Bone marrow (tissue), 2 donors: ENCODE measurements around the gene COA1.
"Not testable (repeated sequence)": the region's sequence is repeated elsewhere in the genome, so short reads cannot be mapped to it uniquely, and the experiment has no call there.

Experiments
- DNase-seq, 2 donors: peaks; one replicate each; lab custom pipeline; 2025; lab: John Stamatoyannopoulos, UW

The COA1 gene

DNA sequence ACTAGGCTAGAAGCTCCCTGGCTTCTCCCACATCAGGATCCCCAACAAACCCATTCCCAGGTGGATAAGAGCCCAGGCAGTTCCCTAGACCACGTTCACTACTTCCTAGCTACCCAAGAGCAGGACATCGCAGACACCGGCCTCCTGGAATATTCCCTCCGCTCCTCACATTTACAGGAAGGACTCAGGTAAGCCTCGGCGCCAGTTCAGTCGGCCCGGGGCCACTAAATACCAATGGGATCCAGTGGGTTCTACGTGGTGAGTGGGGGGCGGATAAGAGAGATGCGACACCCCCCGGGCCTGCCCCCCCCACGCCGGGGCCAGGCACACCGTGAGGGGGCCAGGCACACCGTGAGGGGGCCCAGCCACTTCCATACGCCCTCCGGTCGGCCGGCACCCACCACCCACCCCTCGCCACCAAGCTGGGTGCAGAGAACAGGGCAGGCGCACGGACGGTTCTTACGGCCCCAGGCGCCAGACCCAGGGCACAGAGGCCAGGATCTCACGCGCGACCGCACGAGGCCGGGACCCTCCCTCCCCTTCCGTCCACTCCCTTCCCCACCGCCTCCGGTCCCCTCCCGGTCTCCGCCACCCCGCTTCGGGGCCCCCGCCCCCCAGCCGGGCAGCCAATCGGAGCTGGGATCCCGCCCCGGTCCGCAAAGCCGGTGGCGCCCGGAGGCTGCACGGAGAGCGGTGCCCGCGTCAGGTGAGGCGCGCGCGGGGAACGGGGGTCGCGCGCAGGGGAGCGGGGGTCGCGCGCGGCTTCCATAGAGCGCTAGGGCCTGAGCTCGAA is 28.9 kb upstream of the COA1 start, which contains the start of gene BLVRA:
Gene BLVRA, plus strand, starts transcription at position 652 of the 793 bp plus-strand sequence. CDS start 12,479 bp downstream, outside the sequence.
- peak in 1 of 2 donors; percentile 62 for DNase-seq

DNA sequence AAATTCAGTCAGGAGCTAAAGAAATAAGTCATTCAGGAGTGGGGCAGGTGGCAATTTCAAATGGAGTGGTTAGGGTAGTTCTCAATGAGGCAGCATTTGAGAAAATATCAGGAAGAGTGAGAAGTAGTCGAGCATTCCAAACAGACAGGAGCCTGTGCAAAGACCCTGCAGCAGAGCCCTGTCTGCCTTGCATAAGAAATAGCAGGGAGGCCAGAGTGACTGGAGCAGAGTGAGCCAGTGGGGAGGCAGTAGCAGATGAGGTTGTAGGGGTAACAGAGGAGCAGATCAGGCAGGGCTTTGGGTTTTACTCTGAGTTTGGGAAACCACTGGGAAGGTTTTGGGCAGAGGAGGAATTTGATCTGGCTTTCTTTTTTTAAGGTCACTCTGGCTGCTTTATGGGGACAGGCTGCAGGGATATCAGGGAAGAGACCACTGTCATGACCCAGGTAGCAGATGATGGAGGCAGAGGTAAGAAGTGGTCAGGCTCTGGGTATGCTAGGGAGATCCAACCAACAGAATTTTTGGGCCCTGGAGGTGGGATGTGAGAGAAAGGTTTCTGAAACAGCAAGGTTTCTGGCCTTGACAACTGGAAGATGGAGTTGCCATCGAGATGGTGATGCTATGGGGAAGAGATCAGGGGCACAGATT is 27.9 kb upstream of the COA1 start:
- no peak for DNase-seq

DNA sequence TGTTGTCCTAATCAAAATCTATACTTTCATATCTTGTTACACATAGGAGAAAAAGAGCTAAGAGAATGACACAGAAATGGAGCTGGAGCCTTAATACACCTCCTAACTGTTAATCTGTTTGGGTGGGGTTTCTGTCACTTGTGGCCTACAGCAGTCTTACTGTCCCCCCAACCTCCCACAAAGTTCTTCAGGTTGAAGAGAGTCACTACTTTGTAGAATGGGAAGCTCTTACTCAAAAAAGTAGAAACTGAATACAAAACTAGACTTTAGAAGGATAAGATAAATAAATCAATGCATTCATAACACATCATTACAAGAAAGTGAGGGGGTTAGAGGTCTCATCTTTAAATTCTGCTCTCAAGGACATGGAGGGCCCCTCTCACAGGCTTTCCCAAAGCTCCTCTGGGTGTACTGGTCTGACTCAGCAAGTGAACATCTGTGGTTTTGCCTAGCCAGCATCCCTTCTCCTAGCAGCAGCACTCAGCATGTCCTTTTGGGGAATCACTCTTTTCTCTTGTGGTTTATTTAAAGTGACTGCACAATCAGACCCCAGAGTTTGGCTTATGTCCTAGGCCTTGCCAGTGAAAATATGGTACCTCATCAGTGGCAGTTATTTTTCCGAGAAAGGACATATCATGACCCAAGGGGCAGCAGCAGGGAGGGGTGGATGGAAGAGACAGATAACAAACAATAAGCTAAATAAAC is 27.2 kb upstream of the COA1 start:
- no peak for DNase-seq

DNA sequence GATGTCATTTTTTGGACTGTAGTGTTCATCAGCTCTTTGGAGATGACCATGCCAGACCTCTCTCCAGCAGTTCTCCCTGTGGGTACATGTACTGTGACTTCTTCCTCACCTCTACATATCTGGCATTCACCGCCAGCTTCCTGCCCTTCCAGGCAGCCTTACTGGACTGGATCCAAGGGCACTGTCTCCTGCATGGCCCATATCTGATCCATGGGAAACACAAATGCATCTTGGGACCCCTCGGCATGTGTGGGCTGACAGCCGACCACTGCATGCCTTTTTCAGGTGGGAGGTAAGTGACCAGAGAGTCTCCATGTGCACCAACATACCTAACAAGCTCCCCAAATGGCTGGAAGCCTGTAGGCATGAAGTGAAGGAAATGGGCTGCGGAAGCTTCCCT is 25.3 kb upstream of the COA1 start:
- DNase-seq, result no peak

DNA sequence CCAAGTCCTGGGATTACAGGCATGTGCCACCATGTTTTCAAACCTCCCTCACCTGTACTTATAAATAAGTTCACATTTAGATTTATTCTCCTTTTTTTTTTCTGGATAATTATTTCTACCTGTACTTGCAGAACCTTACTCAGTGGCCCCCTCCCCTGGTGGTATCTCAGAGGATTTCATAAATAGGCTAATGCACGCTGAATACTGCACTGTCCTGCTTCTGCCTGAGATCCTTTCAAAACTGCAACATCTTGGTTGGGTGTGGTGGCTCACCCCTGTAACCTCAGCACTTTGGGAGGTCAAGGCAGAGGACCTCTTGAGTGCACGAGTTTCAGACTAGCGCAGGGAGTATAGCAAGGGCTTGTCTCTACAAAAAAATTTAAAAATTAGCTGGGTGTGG is 24.5 kb upstream of the COA1 start:
- no peak for DNase-seq

DNA sequence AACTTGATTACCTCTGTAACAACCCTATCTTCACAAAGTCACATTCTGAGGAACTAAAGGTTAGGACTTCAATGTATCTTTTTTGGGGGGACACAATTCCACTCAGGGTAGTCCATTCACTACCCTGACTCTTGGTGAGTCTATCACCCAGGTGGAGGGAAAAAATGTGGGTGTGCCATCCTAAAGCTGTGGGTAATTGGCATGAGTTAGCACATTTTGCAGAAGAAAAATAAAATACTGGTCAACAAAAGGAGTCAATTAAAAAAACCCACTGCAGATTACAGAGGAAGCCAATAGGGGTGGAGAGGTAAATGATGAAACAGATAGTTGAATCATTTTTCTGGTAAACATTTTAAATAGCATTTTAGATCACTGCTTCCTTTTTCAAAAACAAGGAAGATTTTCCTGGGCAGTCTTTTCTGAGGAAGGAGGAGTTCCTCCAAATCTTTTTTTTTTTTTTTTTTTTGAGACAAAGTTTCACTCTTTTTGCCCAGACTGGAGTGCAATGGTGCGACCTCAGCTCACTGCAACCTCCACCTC is 24.0 kb upstream of the COA1 start:
- no peak for DNase-seq

DNA sequence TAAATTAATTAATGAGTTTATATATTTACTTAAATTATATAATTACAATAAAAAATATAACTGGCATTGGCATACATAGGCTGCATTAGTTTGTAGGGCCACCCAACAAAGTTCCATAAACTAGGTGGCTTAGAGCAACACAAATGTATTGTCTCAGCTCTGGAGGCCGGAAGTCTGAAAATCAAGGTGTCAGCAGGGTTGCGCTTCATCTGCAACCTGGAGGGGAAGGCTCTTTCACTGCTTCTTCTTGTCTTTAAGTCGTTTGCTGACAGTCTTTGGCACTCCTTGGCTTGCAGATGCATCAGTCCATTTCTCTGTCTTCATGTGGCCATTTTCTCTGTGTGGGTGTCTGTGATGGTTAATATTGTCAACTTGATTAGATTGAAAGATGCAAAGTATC is 23.1 kb upstream of the COA1 start:
- no peak for DNase-seq

DNA sequence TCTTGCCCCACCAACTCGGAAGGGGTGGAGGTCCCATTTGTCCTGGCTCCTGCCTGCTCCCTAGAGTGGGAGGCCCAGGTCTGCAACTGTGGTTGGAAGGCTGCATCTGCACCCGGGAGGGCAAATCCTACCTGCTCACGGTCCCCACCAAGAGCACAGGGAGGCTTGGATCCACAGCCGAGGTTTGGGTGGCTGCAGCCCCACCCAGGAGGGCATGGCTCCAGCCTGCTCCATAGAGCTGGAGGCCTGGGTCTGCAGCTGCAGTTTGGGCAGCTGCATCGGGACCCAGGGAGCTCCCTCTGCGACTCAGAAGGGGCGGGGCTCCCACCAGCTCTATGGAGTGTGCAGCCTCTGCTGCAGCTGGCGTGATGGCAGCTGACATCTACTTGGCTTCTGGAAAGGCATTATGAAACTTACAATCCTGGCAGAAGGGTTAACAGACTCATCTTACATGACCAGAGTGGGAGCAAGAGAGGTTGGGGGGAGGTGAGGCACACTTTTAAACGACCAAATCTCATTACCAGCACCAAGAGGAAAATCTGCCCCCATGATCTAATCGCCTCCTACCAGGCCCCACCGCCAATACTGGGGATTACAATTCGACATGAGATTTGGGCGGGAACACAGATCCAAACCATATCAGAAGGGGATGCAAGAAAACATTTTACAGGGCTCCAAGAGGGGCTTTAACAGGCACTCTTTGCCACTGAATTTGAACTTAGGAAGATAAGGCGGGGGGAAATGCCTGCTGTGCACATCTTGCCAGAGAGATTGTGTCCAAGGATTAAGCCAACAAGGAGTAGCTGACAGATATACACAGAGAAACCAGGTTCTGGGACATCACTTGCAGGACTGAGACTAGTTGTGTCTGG is 20.9 kb upstream of the COA1 start:
- no peak for DNase-seq

DNA sequence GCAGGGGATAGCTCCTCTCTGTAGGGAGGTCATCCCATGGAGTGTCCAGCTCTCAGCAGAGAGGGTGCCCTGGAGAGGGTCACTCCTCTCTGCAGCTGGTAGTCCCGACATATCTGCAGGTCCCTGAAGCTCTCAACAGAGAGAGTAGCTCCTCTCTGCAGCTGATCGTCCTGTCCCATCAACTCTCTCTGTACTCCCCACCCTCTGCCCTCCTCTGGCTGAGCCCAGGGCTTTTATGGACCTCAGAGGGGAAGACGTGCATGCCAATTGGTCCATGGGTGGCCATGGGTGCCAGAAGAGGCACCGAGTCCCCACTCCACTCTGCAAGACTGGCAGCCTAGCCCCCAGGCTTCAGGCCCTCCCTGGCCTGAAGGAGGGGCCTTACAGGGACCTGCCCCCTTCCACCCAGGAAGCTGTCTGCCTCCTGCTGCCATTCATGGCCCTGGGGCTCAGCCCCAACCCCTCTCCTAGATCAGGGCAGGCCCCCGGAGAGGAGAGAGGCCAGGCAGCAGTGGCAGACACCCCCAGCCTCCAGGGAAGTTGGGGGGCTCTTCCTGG is 20.1 kb upstream of the COA1 start:
- DNase-seq, result no peak

DNA sequence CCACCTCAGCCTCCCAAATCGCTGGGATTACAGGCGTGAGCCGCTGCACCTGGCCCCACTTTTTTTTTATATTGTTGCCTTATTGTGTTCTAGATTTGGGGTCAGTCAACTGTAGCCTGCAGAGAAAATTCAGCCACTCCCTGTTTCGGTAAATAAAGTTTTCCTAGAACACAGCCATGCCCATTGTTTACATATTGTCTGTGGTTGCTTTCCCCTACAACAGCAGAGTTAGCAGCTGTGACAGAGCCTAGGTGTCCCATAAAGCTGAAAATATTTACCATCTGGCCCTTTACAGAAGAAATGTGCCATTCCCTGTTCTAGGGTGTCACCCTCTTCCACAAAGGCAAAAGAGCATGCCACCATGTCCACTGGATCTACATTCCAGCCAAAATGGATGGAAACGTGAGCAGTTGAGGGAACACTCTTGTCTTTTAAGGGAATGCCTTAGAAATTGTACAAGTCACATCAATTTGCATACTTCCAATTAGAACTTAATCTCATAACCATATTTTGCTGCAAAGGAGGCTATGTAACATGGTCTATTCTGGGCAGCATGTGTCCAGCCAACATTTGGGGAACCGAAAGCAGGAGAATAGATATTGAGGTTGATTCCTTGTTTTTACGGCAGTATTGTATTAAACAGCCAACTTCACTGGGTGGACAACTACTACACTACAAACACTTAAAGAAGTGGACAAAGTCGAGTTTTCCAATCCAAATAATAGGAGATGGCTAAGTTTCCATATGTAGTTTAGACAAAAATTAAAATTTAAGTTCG is 18.2 kb upstream of the COA1 start:
- no peak for DNase-seq

DNA sequence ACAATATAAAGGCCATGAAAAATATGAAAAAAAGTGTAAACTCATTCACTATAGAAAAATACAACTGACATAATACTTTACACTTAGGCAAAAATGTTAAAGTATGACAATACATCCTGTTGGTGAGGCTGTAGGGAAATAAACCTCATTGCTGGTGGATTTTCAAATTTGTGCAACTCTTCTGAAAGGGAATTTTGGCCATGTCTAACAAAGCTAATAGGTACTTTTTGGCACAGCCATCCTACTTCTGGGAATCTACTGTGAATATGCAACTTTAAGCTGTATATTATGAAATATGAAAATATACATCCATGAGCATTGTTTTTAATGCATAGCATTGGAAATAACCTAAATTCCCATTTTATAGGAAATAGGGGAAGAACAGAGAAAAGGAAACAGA is 13.4 kb upstream of the COA1 start:
- no peak for DNase-seq

DNA sequence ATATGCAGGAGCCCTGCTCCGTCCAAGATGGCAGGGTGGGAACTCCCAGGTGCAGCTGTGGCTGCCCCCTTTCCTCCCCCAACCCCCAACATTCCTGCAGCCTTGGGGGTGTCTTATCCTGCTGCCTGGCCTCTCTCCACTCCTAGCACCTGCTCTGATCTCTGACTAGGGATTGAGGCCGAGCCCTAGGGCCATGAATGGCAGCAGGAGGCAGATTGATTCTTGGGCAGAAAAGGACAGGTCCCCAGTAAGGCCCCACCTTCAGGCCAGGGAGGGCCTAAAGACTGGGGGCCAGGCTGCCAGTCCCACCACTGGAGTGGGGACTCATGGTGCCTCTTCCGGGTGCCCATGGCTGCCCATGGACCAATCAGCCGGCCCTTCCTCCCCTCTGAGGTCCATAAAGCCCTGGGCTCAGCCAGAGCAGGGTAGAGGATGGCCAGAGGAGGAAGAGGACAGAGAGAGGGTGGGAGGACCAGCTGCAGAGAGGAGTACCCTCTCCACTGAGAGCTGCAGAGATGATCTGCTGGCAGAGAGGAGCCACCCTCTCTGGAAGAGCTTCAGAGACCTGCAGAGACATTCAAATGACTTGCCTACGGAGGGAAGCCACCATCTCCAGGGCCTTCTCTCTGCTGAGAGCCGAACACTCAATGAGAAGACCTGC is 8.3 kb upstream of the COA1 start:
- no peak for DNase-seq

DNA sequence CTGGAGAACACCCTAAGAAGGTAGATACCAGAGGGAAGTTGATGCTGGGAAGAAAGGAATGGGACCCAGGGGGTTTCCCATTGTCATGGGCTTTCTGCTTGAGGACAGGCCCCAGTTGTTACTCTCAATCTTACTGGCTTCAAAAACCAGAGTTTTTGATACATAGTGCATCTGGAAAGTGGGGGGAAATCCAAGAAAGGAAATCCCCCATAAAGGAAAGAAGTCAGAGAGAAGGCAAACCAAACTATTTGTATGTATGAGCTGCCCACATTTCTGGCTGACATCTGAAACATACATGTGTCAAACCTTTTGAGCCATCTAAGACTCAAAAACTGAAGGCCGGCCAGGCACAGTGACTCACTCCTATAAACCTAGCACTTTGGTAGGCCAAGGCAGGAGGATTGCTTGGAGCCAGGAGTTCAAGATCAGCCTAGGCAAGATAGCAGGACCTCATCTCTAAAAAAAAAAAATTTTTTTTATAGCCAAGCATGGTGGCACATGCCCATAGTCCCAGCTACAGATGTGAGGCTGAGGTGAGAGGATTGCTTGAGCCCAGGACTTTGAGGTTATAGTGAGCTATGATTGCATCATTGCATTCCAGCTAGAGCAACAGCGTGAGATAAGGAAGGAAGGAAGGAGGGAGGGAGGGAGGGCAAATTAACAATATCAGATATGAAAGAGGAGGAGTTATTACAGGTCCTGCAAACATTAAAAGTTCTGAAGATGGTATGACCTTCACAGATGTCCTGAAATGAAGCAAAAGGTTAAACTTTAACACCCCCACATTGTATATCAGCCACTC is 6.7 kb upstream of the COA1 start:
- no peak for DNase-seq

DNA sequence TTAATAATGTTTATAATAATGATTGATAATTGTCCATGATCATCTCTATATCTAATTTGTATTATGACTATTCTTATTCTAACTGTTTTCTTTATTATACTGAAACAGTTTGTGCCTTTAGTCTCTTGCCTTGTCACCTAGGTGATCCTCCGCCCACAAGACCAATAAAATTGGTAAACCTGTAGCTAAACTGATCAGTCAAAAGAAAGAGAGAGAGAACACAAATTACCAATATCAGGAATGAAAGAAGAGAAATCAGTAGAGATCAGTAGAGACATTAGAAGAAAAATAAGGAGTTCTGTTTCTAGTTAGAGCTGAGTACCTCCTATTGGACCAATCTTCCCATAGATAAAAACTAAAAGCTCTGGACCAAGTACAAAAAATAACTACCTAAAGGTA is 6.1 kb upstream of the COA1 start:
- no peak for DNase-seq

DNA sequence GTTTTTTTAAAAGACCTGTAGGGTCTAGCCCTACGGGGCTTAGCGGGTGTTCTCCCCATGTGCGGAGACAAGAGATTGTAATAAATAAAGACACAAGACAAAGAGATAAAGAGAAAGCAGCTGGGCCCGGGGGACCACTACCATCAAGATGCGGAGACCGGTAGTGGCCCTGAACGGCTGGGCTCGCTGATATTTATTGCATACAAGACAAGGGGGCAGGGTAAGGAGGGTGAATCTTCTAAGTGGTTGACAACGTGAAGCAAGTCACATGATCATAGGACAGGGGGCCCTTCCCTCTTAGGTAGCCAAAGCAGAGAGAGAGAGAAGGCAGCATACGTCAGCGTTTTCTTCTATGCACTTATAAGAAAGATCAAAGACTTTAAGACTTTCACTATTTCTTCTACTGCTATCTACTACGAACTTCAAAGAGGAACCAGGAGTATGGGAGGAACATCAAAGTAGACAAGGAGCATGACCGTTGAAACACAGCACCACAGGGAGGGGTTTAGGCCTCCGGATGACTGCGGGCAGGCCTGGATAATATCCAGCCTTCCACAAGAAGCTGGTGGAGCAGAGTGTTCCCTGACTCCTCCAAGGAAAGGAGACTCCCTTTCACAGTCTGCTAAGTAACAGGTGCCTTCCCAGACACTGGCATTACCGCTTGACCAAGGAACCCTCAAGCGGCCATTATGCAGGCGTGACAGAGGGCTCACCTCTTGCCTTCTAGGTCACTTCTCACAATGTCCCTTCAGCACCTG is 5.4 kb upstream of the COA1 start:
- not testable (repeated sequence) for DNase-seq

DNA sequence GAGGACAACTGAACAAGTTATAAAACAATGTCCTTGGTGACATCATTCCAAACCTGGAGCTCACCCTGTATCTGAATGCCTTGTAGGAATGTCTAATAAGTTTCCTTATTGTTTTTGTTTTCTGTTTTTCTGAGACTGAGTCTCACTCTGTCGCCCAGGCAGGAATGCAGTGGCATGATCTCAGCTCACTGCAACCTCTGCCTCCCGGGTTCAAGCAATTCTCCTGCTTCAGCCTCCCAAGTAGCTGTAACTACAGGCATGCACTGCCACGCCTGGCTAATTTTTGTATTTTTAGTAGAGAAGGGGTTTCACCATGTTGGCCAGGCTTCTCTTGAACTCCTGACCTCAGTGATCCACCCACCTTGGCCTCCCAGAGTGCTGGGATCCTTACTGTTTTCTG is 2.2 kb upstream of the COA1 start:
- not testable (repeated sequence) for DNase-seq

DNA sequence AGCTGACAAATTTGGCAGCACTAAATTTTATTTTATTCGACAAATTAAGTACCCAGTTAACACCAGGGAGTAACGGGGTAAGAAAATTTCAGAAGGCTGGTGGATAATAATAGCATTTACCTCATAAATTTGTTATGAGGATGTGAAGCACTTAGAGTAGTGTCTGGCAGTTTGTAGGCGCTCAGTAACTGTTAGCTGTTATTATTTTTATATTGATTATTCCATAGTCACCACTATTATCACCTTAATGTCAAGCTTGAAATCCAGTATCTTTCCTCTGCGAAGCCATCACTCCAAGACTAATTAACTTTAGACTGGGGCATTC is 563 bp upstream of the COA1 start:
- DNase-seq, result no peak

DNA sequence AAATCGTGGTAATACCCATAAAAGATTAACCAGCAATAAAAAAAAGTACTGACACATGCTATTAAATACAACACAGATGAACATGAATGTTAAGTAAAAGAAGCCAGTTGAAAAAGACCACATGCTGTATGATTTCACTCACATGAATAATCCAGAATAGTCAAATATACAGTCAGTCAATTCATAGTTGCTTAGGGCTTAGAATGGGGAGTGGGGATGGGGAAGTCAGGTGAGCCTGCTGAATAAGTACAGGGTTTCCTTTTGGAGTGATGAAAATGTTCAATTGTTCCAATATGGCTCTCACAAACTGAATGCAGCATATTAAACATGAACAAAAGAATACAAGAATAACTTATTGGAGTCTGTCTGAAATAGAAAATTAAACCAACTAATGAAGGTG is 1.8 kb downstream of the COA1 start:
- no peak for DNase-seq

DNA sequence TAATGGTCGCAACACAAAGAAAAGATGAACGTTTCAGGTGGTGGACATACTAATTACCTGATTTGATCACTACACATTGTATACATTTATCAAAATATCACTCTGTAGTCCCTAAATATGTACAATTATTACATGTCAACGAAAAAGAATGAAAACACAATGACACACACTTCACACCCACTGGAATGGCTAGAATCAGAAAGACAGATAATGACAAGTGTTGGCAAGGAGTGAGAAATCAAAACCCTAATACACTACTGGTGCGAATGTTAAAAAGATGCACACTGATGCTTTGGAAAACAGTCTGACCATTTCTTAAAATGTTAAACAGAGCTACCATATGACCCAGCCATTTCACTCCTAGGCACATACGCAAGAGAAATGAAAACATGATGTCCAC is 2.3 kb downstream of the COA1 start:
- no peak for DNase-seq
